GM06990 (cell line): ENCODE data around the gene MAP2.

ENCODE experiments used
- DNase-seq: peaks from one replicate; pipeline ENCODE4 v3.0.0-alpha.2; 2011; ENCODE audit not compliant: insufficient read length; ENCODE audit errors: extremely low read depth
- H3K27me3 ChIP-seq: replicated peaks from 2 replicates; pipeline ENCODE4 v1.6.0; 2011; ENCODE audit warnings: low read length; ENCODE audit not compliant: control insufficient read depth, insufficient read depth
- H3K36me3 ChIP-seq: 2 replicates; pipeline ENCODE4 v1.5.1; 2011; ENCODE audit warnings: low read length; ENCODE audit not compliant: control insufficient read depth, insufficient read depth
- H3K4me3 ChIP-seq: replicated peaks from 2 replicates; pipeline ENCODE4 v1.5.1; 2011; ENCODE audit warnings: low read depth, mild to moderate bottlenecking, control low read depth, low read length
- CTCF ChIP-seq: IDR thresholded peaks from 2 replicates; pipeline ENCODE4 v1.5.1; 2011; ENCODE audit warnings: low read length, control low read depth, mild to moderate bottlenecking, inconsistent platforms; ENCODE audit not compliant: insufficient read depth, poor library complexity, severe bottlenecking

The MAP2 gene

GRCh38 chr2:209565896-209566582 is 142.2 kb downstream of the MAP2 start:
- H3K27me3 ChIP-seq = no peaks in the 10 kb centered on the region
- no peaks in the 10 kb centered on the region for H3K36me3 ChIP-seq
- TF ChIP-seq CTCF = no peak
- no peak for DNase-seq
- no peak overlapping the region for H3K4me3 ChIP-seq

DNA sequence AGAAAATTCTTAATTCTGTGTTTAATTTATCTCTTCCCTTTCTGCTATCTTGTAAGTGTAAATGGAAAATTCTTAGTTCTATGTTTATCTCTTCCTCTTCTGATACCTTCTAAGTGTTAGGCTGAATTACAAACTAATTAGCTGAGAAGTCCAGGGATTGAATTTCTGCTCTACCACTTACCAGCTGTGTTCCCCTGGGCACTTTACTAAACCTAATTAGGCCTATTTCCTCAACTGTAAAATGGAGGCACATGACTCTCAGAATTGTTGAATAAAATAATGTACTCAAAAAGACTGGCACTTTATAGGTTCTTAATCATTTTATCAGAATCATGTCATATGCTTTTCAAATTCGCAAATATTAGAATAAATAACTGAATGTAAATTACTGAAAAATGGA is 146.3 kb downstream of the MAP2 start:
- Histone ChIP-seq H3K27me3 (no peaks in the 10 kb centered on the region), H3K4me3 (no peak overlapping the region), H3K36me3 (no peaks in the 10 kb centered on the region)
- DNase-seq = no peak
- TF ChIP-seq CTCF = no peak

DNA sequence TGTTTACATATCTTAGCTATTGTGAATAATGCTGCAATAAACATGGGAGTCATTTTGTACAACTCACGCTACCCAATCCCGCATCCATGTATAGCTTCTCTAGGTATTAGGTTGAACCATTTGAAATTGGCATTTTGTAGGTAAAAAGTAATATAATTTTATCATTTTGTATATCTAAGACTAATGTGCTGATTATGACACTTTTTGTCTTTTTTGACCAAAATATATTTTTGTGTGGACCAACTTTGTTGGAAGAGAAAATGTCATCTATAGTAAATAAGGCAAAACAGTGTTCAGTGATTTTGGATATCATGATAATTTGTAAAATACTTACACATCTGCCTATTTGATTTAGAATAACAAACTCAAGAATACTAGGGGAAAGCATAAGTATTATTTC is 150.7 kb downstream of the MAP2 start:
- DNase-seq = no peak
- Histone ChIP-seq H3K4me3 (no peak overlapping the region), H3K27me3 (no peaks in the 10 kb centered on the region), H3K36me3 (no peaks in the 10 kb centered on the region)
- no peak for TF ChIP-seq CTCF

GRCh38 chr2:209577376-209578357 is 153.8 kb downstream of the MAP2 start:
- TF ChIP-seq CTCF = no peak
- DNase-seq = no peak
- Histone ChIP-seq H3K4me3 (no peak overlapping the region), H3K36me3 (no peaks in the 10 kb centered on the region), H3K27me3 (no peaks in the 10 kb centered on the region)

- no peak for DNase-seq
- H3K4me3 ChIP-seq = no peak overlapping the region
- H3K36me3 ChIP-seq = no peaks in the 10 kb centered on the region
- no peaks in the 10 kb centered on the region for H3K27me3 ChIP-seq
- TF ChIP-seq CTCF = no peak
Measured at GRCh38 chr2:209578394-209579001, 154.7 kb downstream of the MAP2 start.
